Endothelial cell of umbilical vein (primary cell): Measurements from ENCODE around the gene SHOC2. TPM values are rescaled to one million over a fixed set of nuclear protein-coding genes. Genes with fewer than 3 reads are reported as not detected.

ENCODE experiments used
- BruUV-seq: library from RNA; stranded (reverse); fragments of 400-500 nt; replicated peaks from 2 replicates; lab custom pipeline; 2021; lab: Mats Ljungman, UMichigan
- CTCF ChIA-PET: fragments of 300-600, 350-600 bp; sonication (Branson Sonifier 250); formaldehyde crosslinking; loops from one replicate; lab custom pipeline; 2021; ENCODE audit warnings: antibody characterized with exemption, inconsistent platforms; lab: Charles Lee
- POLR2A ChIA-PET: fragments of 300-600, 350-600 bp; sonication (Branson Sonifier 250); formaldehyde crosslinking; loops from one replicate; lab custom pipeline; 2021; ENCODE audit warnings: antibody characterized with exemption, inconsistent platforms; lab: Charles Lee
- DNase-seq: peaks from one replicate; pipeline ENCODE4 v3.0.0-alpha.2; 2011; ENCODE audit warnings: low read depth, low spot score
- FAIRE-seq: peaks from 2 replicates; lab custom pipeline; 2011; peaks lifted over from hg19 to GRCh38; lab: Jason Lieb, UNC
- H2AFZ ChIP-seq: 2 replicates; pipeline ENCODE4 v1.6.0; 2012; ENCODE audit warnings: low read depth, low read length, control low read depth, inconsistent platforms
- H3K27ac ChIP-seq: 2 replicates; pipeline ENCODE4 v1.5.1; 2011; ENCODE audit warnings: low read depth, mild to moderate bottlenecking, control low read depth, low read length, moderate library complexity; ENCODE audit not compliant: insufficient read depth
- H3K27me3 ChIP-seq, 2 experiments: 2 replicates each; pipeline versions ENCODE4 v1.6.0 to v1.6.1; 2011; ENCODE audit warnings: low read length in 2 of 2, mixed read lengths in 1 of 2; ENCODE audit not compliant: control insufficient read depth in 2 of 2, insufficient read depth in 2 of 2
- H3K36me3 ChIP-seq, 2 experiments: 2 replicates in 1 of 2; 3 replicates in 1 of 2; pipeline ENCODE4 v1.5.1; 2011; ENCODE audit warnings: low read length in 2 of 2, mild to moderate bottlenecking in 1 of 2, moderate library complexity in 1 of 2; ENCODE audit not compliant: control insufficient read depth in 2 of 2, insufficient read depth in 2 of 2; ENCODE audit errors: extremely low read depth in 1 of 2
- H3K4me1 ChIP-seq: 3 replicates; pipeline ENCODE4 v1.5.1; 2011; ENCODE audit warnings: mild to moderate bottlenecking, low read length; ENCODE audit not compliant: control insufficient read depth, insufficient read depth; ENCODE audit errors: extremely low read depth
- H3K4me2 ChIP-seq: 2 replicates; pipeline ENCODE4 v1.6.1; 2011; ENCODE audit warnings: low read length, control low read depth, mixed read lengths; ENCODE audit not compliant: insufficient read depth
- H3K4me3 ChIP-seq, 3 experiments: fragments of 200-600 bp in 1 of 3; sonication (generic), shearing (Covaris generic) in 1 of 3; replicated peaks in 1 of 3; 2 replicates each; pipeline ENCODE4 v1.5.1; 2011 to 2016; ENCODE audit warnings: control low read depth in 3 of 3, low read length in 3 of 3, mild to moderate bottlenecking in 2 of 3, inconsistent platforms in 1 of 3, low read depth in 1 of 3, moderate library complexity in 1 of 3; ENCODE audit not compliant: insufficient read depth in 1 of 3
- H3K79me2 ChIP-seq: 2 replicates; pipeline ENCODE4 v1.6.0; 2012; ENCODE audit warnings: low read length, inconsistent platforms; ENCODE audit not compliant: control insufficient read depth, insufficient read depth
- H3K9ac ChIP-seq: replicated peaks from 2 replicates; pipeline ENCODE3; 2011; ENCODE audit warnings: low read length, control low read depth; ENCODE audit not compliant: insufficient read depth; ENCODE audit errors: extremely low read depth
- H3K9me1 ChIP-seq: replicated peaks from 3 replicates; pipeline ENCODE4 v1.6.0; 2011; ENCODE audit warnings: mild to moderate bottlenecking, low read length; ENCODE audit not compliant: control insufficient read depth, insufficient read depth; ENCODE audit errors: extremely low read depth
- H3K9me3 ChIP-seq: replicated peaks from 2 replicates; pipeline ENCODE4 v1.5.1; 2012; ENCODE audit warnings: low read length, inconsistent platforms; ENCODE audit not compliant: control insufficient read depth, insufficient read depth
- H4K20me1 ChIP-seq: replicated peaks from 2 replicates; pipeline ENCODE3; 2011; ENCODE audit warnings: mild to moderate bottlenecking, low read length; ENCODE audit not compliant: control insufficient read depth, insufficient read depth; ENCODE audit errors: extremely low read depth
- CTCF ChIP-seq, 2 donors: IDR thresholded peaks; 1 replicate in 1 of 2; 2 replicates in 1 of 2; pipeline ENCODE4 v1.5.1; 2011; ENCODE audit warnings: low read length in 2 of 2, mild to moderate bottlenecking in 2 of 2, moderate library complexity in 2 of 2, control low read depth in 1 of 2, inconsistent platforms in 1 of 2, low read depth in 1 of 2; ENCODE audit not compliant: insufficient read depth in 1 of 2; ENCODE audit errors: extremely low read depth in 1 of 2
- EZH2 ChIP-seq: IDR thresholded peaks from 2 replicates; pipeline ENCODE4 v1.6.1; 2012; ENCODE audit warnings: borderline replicate concordance, low read depth, mild to moderate bottlenecking, moderate library complexity, low read length, inconsistent platforms; ENCODE audit not compliant: severe bottlenecking
- MAX ChIP-seq: IDR thresholded peaks from 2 replicates; pipeline ENCODE4 v1.6.1; 2011; ENCODE audit not compliant: insufficient read depth, insufficient read length
- POLR2A ChIP-seq: IDR thresholded peaks from 2 replicates; pipeline ENCODE4 v1.6.1; 2012; ENCODE audit warnings: low read depth, mild to moderate bottlenecking, control low read depth, low read length
- dilution Hi-C: fragments of 300-500 bp; cut with MboI; formaldehyde crosslinking; loops from one replicate; pipeline ENCODE4 v1.15.0; 2019; ENCODE audit warnings: low sequenced_read_pairs; ENCODE audit not compliant: extremely low pct_ligation_motif_present
- intact Hi-C: fragments of 100-400 bp; cut with micrococcal nuclease; formaldehyde crosslinking; loops from one replicate; pipeline ENCODE4 v1.10.0; 2022
- polyA plus RNA-seq, 4 experiments: library from polyadenylated mRNA; depleted of rRNA in 3 of 4; stranded (reverse) in 3 of 4; unstranded in 1 of 4; fragments of >200 nt; gene quantifications; 2 replicates each; pipeline versions ENCODE4 v1.2.1 to v1.2.3, GENCODE V29; 2011 to 2012; ENCODE audit warnings: missing spikeins in 1 of 4
- total RNA-seq: library from RNA; stranded (reverse); gene quantifications from 2 replicates; pipeline ENCODE4 v1.2.3, GENCODE V29; 2021

The SHOC2 gene
- total and polyA plus RNA-seq, 2 donors (not counting 3 experiments of a cell fraction or from before 2014, with no cell fraction given): 13.0 to 37.1 TPM

- Histone ChIP-seq H3K27me3 (no peaks in the 10 kb centered on the region), H3K4me3 (no peak overlapping the region), H3K9ac (no peak overlapping the region), H3K9me3 (no peaks in the 10 kb centered on the region), H2AFZ (no peak overlapping the region), H3K27ac (no peak overlapping the region), H3K79me2 (peaks cover 69% of the 10 kb centered on the region), H3K36me3 (no peaks in the 10 kb centered on the region), H4K20me1 (peaks cover 3% of the 10 kb centered on the region), H3K4me2 (no peak overlapping the region), H3K9me1 (peaks cover 3% of the 10 kb centered on the region), H3K4me1 (no peaks in the 10 kb centered on the region)
- BruUV-seq: no TSS peak
- dilution Hi-C loops: no loop called here
- TF ChIP-seq MAX: no peak
- TF ChIP-seq POLR2A: no peak
- no peak for TF ChIP-seq CTCF (IDR thresholded peaks at IDR 0.05; ENCODE audit: extremely low read depth in 1 of 2, insufficient read depth in 1 of 2, low read depth in 1 of 2, low read length in 2 of 2)
- no peak for TF ChIP-seq EZH2
- FAIRE-seq: no peak
- DNase-seq: no peak
- CTCF ChIA-PET: interaction anchor here (0.7 to 1.4 kb wide), 3 partner anchors 8 to 116 kb away, joined by 3 to 5 read pairs (median 4); no protein-coding TSS in a partner anchor
- intact Hi-C loops: no loop called here
- POLR2A ChIA-PET: no interaction called here
Observed at GRCh38 chr10:110957606-110958005, 38.2 kb downstream of the SHOC2 start.
